Measurements from ENCODE around the gene HAUS8.

DNA sequence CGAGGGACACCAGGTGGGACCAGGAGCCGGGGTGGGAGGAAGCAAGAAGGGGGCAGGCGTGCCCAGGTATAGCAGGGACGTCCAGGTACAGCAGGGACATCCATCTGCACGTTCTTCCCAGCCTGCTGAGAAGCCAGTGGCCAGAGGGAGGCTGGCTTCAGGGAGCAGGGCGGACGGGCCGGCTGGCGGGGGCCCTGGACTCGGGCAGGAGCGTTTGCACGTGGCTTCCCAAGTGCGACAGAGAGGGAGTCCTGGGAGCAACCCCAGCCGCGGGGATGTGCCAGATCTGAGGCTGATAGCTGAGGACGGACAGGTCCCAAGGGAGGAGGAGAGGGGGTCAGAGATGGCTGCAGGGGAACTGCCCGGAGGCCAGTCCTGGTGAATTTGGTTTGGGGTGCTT is 37.0 kb upstream of the HAUS8 start:
- TF ChIP-seq CTCF (IDR thresholded peaks at IDR 0.05; ENCODE audit: low read depth, low read length) (no peak), EZH2phosphoT487 (IDR thresholded peaks at IDR 0.05; ENCODE audit: low read depth) (no peak)

All from OCI-LY3 (cell line).